ENCODE measurements around the gene GALM.
"Not testable (repeated sequence)": the region's sequence is repeated elsewhere in the genome, so short reads cannot be mapped to it uniquely, and the experiment has no call there.

GALM gene

DNA sequence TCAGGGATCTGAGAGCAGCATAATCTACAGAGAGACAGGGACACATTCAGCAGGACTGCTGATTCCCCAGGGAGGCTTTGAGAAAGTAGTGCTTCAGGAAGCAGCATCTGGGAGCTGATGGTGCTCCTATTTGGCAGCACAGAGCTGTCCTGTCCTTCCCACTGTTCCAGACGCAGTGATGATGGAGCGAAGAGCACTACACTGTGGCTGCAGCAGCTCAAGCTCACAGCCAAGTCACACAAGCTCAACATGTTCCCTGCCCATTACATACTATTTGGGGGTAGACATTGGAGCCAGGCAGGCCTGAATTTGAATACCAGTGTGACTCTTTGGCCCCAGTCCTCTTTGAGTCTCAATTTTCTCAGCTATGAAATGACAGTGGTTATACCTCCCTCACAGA, 15.2 kb upstream of the GALM start:
- no peak for DNase-seq

DNA sequence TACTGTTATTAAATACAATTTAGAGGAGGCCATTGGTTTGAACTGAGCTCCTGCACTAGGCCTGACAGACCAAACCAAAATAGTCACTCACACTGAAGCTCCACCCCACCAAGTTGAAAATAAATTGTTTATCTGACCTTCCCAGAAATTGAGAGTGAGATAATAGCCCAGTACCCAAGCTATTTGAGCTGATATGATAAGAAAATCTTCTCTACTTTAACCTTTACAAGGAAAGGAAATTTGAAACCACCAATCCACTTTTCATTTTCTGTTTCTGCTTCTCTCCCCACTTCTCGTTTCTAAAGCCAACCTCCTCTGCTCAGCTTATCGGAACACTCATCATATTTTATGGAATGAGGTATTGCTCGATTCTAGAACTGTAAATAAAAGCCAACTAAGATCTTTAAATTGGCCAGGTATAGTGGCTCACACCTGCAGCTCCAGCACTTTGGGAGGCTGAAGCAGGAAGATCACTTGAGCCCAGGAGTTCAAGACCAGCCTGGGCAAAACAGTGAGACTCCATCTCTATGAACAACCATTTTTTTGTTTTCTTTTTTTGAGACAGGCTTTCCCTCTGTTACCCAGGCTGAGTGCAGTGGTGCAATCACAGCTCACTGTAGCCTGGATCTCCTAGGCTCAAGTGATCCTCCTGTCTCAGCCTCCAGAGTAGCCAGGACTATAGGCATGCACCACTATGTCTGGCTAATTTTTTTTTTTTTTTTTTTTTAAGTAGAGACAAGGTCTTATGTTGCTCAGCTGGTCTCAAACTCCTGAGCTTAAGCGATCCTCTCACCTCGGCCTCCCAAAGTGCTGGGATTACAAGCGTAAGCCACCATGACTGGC, 13.3 kb upstream of the GALM start:
- no peak for DNase-seq

DNA sequence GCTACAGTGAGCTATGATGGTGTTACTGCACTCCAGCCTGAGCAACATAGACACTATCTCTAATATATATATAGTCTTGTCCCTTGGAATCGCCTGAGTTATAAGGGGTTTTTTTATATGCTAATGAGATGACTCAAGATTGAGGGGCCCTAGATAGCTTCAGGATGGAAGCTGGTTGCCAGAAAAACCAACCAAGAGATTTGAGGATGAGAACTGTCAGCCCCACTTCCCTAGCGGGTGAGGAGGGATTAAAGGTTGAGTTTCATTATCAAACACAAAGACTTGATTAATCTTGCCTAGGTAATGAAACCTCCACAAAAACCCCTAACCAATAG, 12.6 kb upstream of the GALM start:
- no peak for DNase-seq

DNA sequence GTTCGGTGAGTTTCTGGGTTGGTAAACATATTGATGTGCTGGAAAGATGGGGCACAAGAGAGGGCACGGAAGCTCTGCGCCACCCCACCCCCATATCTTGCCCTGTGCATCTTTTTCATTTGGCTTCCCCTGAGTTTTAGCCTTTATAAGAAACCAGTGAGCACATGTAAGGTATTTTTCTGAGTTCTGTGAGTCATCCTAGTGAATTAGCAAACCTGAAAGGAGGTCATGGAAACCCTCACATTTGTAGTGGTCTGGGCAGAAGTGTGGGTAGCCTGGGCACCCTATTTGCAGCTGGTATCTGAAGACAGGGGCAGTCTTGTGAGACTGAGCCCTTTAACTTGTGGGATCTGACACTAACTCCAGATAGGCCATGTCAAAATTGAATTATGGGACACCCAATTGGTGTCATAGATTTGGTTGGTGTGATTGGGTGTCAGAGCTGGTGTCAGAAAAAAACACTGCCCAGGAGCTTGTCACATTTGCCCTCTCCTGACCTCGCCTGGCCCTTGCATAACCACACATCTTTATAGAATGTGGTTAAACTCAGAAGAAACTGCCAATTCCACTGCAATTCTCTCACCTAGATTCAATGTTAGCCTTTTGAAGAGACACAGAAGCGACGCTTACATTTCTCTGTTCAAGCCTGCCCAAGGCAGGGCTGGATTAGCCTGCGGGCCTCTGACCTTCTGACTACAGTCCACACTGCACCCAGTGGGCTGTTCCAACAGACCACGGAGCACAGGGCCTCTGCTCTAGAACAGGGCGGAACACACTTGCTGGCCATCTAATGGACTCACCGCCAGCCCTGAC, 12.0 kb upstream of the GALM start:
- no peak for DNase-seq

GRCh38 chr2:38654528-38655381, 11.2 kb upstream of the GALM start:
- DNase-seq = no peak

- DNase-seq = no peak
Observed at GRCh38 chr2:38655441-38655840, 10.5 kb upstream of the GALM start.

DNA sequence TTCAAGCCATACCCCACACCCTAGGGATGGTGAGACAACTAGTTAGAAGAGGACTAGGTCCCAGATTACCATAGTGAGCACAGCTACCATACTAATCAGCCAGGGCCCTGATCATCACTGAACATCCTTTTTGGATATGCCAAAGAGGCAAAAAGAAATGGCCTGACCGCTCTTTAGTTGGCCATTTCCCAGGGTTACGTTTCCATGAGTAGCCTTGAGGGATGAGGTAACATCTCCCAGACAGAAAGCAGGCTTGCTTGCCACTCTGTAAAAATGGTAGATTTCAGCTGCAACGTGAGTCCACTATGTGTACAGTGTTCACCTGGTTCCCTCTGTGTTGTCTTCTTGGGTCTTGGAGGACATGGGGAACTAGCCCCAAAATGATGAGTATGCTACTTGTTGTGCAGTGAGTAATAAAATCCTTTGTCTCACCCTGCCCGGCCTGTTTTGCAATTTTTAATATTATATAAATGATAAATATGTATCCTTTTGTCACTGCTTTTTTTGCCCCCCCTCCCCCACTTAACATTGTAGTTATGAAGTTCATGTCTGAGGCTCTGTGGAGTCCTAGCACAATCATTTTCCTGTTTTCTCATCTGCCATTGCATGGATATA, 8.9 kb upstream of the GALM start:
- no peak for DNase-seq

GRCh38 chr2:38658613-38659012, 7.3 kb upstream of the GALM start:
- DNase-seq = no peak

- no peak for DNase-seq
Observed at GRCh38 chr2:38659115-38659514, 6.8 kb upstream of the GALM start.

DNA sequence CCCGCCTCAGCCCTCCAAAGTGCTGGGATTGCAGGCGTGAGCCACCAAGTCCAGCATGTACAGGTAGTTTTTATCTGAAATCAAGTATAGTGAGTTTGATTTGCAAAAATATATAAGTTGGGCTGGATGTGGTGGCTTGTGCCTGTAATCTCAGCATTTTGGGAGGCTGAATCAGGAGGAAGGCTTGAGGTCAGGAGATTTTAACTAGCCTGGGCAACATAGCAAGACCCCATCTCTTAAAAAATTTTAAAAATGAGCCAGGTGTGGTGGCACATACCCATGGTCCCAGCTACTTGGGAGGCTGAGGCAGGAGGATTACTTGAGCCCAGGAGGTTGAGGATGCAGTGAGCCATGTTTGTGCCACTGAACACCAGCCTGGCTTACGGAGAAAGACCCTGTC, 5.6 kb upstream of the GALM start:
- DNase-seq = no peak

GRCh38 chr2:38661306-38661705, 4.6 kb upstream of the GALM start:
- no peak for DNase-seq

GRCh38 chr2:38666556-38666910, 619 bp downstream of the GALM start:
- DNase-seq = no peak

DNA sequence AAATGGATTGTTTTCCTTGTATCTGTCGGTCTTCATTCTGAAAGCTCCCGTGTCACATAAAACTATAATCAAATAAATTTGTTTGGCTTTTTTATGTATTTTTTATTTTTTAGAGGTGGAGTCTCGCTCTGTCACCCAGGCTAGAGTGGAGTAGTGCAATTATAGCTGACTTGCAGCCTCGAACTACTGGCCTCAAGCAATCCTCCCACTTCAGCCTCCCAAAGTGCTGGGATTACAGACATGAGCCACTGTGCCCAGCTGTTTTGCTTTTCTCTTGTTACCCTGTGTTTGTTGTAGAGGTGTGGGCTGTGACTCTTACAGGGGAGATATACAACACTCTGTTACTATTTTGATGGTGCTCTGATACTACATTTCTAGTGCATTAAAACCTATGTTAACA, 2.2 kb downstream of the GALM start:
- DNase-seq = no peak

DNA sequence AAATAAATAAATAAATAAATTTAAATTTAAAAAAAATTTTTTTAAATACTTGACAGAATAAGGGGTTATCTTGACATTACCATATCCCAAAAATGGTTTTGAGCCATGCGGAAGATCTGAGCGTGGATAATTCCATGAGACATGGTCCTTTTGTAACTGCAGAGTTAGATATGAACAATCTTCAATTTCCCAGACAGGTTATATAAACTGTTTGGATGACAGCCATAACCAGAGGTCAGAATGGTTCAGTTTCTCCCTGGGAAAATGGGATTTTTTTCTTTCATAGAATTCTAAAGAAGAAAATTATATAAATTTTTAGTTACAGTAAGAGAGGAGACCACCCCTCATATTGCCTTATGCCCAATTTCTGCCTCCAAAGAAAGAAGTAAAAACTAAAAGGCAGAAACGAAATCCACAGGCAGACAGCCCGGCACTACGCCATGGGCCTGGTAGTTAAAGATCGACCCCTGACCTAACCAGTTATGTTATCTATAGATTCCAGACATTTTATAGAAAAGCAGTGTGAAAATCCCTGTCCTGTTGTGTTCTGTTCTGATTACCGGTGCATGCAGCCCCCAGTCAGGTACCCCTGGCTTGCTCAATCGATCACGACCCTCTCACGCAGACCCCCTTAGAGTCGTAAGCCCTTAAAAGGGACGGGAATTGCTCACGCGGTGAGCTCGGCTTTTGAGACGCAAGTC, 3.0 kb downstream of the GALM start:
- no peak for DNase-seq

- no peak for DNase-seq
Observed at GRCh38 chr2:38671303-38671702, 5.4 kb downstream of the GALM start.

- DNase-seq = no peak
Observed at GRCh38 chr2:38671946-38672345, 6.0 kb downstream of the GALM start.

GRCh38 chr2:38672445-38673391, 6.8 kb downstream of the GALM start:
- no peak for DNase-seq

DNA sequence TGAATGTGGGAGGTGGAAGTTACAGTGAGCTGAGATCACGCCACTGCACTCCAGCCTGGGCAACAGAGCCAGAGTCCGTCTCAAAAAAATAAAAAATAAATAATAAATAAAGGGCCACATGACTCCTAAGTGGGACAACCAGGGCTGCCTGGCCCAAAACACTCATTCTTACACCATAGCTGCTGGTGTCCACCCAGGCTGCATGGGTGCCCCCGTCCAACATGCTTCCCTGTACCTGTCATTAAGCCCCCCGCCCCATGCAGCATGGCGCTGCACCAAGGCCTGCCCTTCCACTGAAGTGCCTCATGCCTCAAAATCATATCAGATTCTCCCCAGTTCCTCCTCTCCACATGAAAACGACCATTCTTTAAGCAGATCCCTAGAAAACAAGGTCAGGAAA, 10.8 kb downstream of the GALM start:
- no peak for DNase-seq

- not testable (repeated sequence) for DNase-seq
Observed at GRCh38 chr2:38680868-38681267, 15.0 kb downstream of the GALM start.

DNA sequence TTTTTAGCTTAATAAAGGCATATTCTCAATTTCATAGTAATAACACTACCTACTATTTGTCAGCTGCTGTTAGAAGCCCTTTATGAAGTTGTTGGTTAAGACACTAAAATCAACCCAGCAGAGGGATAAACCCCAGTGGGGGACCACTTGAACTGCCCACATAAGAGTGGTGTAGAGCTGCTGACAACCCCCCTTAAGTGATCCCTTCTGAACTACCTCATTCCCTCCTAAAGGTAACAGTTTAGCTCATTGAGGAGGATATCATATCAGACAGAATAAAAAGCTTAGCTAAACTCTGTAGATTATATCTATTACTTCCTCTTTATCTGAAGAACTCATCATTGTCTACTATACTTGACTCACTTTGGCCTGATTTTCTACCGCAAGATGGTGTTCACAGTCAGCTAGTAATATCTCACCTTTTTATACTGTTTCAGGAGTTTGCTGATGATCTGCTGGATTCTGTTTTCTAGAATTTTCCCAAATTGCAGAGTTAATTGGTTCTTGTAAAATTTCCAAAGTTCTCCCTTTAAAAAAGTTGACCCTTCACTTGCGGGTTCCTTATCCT, 16.2 kb downstream of the GALM start:
- no peak for DNase-seq

- DNase-seq = not testable (repeated sequence)
Observed at GRCh38 chr2:38682620-38683019, 16.7 kb downstream of the GALM start.
